ENCODE results near the gene GHR. TPM values are rescaled to one million over a fixed set of nuclear protein-coding genes. Genes with fewer than 3 reads are reported as not detected.

The GHR gene
- polyA plus RNA-seq, 1 experiment = 0.63 TPM

- no peak overlapping the region for H3K27ac ChIP-seq (ENCODE audit: low read depth, low read length)
- no peaks in the 10 kb centered on the region for H3K27me3 ChIP-seq (ENCODE audit: control insufficient read depth, insufficient read depth, low read length)
- DNase-seq (ENCODE audit: low read depth, low spot score) = no peak
- CTCF ChIA-PET = no interaction called here
- no peak for TF ChIP-seq CTCF (IDR thresholded peaks at IDR 0.05; ENCODE audit: low read depth, low read length)
- H3K9me3 ChIP-seq (ENCODE audit: control insufficient read depth, insufficient read depth, low read length) = no peaks in the 10 kb centered on the region
- H3K4me3 ChIP-seq (ENCODE audit: low read depth, low read length) = no peak overlapping the region
- POLR2A ChIA-PET = no interaction called here
Observed at GRCh38 chr5:42606464-42606869, 183.2 kb downstream of the GHR start.

DNA sequence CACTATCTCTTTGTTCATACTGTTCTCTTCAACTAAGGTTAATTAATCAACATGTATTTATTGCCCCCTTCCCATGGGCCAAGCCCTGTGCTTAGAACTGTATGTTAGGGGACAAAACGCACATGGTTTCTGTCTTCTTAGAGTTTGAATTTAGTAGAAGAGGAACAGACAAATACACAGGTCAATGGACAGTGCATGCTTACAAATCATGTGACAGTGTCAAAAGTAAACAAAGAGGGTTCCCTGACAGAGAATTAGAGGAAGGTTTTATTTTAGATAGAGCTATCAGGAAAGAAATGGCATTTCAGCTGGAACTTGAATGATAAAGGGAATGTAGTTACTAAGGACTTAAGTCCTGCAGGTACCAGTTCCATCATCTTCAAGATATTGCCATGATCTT is 188.2 kb downstream of the GHR start:
- Histone ChIP-seq H3K4me3 (ENCODE audit: low read depth, low read length) (no peak overlapping the region), H3K27ac (ENCODE audit: low read depth, low read length) (no peak overlapping the region), H3K9me3 (ENCODE audit: control insufficient read depth, insufficient read depth, low read length) (no peaks in the 10 kb centered on the region), H3K27me3 (ENCODE audit: control insufficient read depth, insufficient read depth, low read length) (no peaks in the 10 kb centered on the region)
- TF ChIP-seq CTCF (IDR thresholded peaks at IDR 0.05; ENCODE audit: low read depth, low read length) = no peak
- DNase-seq (ENCODE audit: low read depth, low spot score) = no peak
- CTCF ChIA-PET = no interaction called here
- POLR2A ChIA-PET = no interaction called here

DNA sequence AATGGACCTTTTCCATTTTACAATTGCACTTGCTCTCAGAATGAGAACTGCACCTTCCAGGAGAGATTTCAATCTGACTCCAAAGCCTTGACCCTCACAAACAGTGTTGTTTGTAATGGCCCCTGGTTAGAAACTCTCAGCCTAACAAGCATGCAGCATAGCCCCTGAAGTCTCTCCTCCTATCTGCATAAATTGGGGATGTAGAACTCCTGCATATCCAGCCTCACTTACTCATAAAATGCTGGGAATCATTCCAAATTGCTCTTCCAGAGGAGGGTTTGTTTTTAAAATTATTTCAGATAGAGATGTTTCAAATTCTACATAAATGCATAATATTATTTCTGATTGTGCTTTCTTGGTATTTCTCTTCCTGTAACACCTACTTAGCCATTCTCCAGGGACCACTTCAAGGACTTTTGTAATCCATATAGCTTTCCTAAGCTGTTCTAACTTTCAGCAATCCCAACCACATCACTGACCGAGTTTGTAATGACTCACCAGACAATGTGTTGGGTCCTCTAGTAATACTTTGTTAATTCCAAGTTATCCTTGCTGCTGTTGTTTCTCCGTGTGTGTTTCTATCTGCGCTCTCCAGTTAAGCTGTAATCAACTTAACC is 189.6 kb downstream of the GHR start:
- H3K27ac ChIP-seq (ENCODE audit: low read depth, low read length) = no peak overlapping the region
- no peaks in the 10 kb centered on the region for H3K27me3 ChIP-seq (ENCODE audit: control insufficient read depth, insufficient read depth, low read length)
- ChIA-PET CTCF (no interaction called here), POLR2A (no interaction called here)
- H3K4me3 ChIP-seq (ENCODE audit: low read depth, low read length) = no peak overlapping the region
- no peak for TF ChIP-seq CTCF (IDR thresholded peaks at IDR 0.05; ENCODE audit: low read depth, low read length)
- no peak for DNase-seq (ENCODE audit: low read depth, low spot score)
- H3K9me3 ChIP-seq (ENCODE audit: control insufficient read depth, insufficient read depth, low read length) = no peaks in the 10 kb centered on the region

GRCh38 chr5:42614509-42614908 is 191.3 kb downstream of the GHR start:
- DNase-seq (ENCODE audit: low read depth, low spot score) = no peak
- ChIA-PET POLR2A (no interaction called here), CTCF (no interaction called here)
- no peak for TF ChIP-seq CTCF (IDR thresholded peaks at IDR 0.05; ENCODE audit: low read depth, low read length)
- no peak overlapping the region for H3K4me3 ChIP-seq (ENCODE audit: low read depth, low read length)
- no peaks in the 10 kb centered on the region for H3K9me3 ChIP-seq (ENCODE audit: control insufficient read depth, insufficient read depth, low read length)
- H3K27ac ChIP-seq (ENCODE audit: low read depth, low read length) = no peak overlapping the region
- H3K27me3 ChIP-seq (ENCODE audit: control insufficient read depth, insufficient read depth, low read length) = no peaks in the 10 kb centered on the region

GRCh38 chr5:42620579-42621216 is 197.5 kb downstream of the GHR start:
- DNase-seq (ENCODE audit: low read depth, low spot score) = no peak
- no peak for TF ChIP-seq CTCF (IDR thresholded peaks at IDR 0.05; ENCODE audit: low read depth, low read length)
- no peaks in the 10 kb centered on the region for H3K9me3 ChIP-seq (ENCODE audit: control insufficient read depth, insufficient read depth, low read length)
- no peak overlapping the region for H3K4me3 ChIP-seq (ENCODE audit: low read depth, low read length)
- ChIA-PET CTCF (no interaction called here), POLR2A (no interaction called here)
- no peak overlapping the region for H3K27ac ChIP-seq (ENCODE audit: low read depth, low read length)
- H3K27me3 ChIP-seq (ENCODE audit: control insufficient read depth, insufficient read depth, low read length) = no peaks in the 10 kb centered on the region
